HepG2 (cell line): ENCODE results near the gene SIX4. TPM values are rescaled to one million over a fixed set of nuclear protein-coding genes. Genes with fewer than 3 reads are reported as not detected.

Experiments used
- ATAC-seq: fragments of 200-7000 bp; cut with Tn5 transposase; 3 replicates; pipeline ENCODE4 v1.9.1; 2020; ENCODE audit warnings: mild to moderate bottlenecking, moderate library complexity
- BruUV-seq: library from RNA; stranded (reverse); fragments of 400-500 nt; replicated peaks from 2 replicates; lab custom pipeline; 2021; lab: Mats Ljungman, UMichigan
- CTCF ChIA-PET: fragments of 300-600 bp; formaldehyde crosslinking; extraction: SDS; loops from one replicate; lab custom pipeline; 2021; ENCODE audit warnings: low total read pairs, inconsistent platforms, low intra/inter-chr PET ratio; lab: Yijun Ruan, JAX
- POLR2A ChIA-PET: fragments of 350-600 bp; sonication (Branson Sonifier 250); formaldehyde crosslinking; loops from one replicate; lab custom pipeline; 2020; ENCODE audit warnings: antibody characterized with exemption, inconsistent platforms; lab: Yijun Ruan, JAX
- DNase-seq: peaks from one replicate; pipeline ENCODE4 v3.0.0-alpha.2; 2015; ENCODE audit warnings: low spot score
- FAIRE-seq: peaks from 3 replicates; lab custom pipeline; 2011; peaks lifted over from hg19 to GRCh38; lab: Jason Lieb, UNC
- H2AFZ ChIP-seq: one replicate; pipeline ENCODE4 v1.6.1; 2011; ENCODE audit warnings: low read length, inconsistent platforms
- H3K27ac ChIP-seq: fragments of 300-600 bp; 3 replicates; pipeline ENCODE4 v1.8.0; 2011; ENCODE audit warnings: mixed run types, mild to moderate bottlenecking, mixed read lengths, low read length, inconsistent platforms; ENCODE audit not compliant: insufficient read depth; ENCODE audit errors: extremely low read length
- H3K27me3 ChIP-seq, 2 experiments: fragments of 200-600 bp in 1 of 2; 2 replicates in 1 of 2; 3 replicates in 1 of 2; pipeline versions ENCODE4 v1.6.0 to v1.8.0; 2011; ENCODE audit warnings: low read length in 2 of 2, mild to moderate bottlenecking in 2 of 2, moderate library complexity in 2 of 2, inconsistent platforms in 1 of 2; ENCODE audit not compliant: insufficient read depth in 2 of 2, control insufficient read depth in 1 of 2
- H3K36me3 ChIP-seq, 2 experiments: fragments of 200-600 bp in 1 of 2; replicated peaks in 1 of 2; 2 replicates in 1 of 2; 3 replicates in 1 of 2; pipeline versions ENCODE4 v1.5.1 to v1.8.0; 2011; ENCODE audit warnings: low read length in 2 of 2, inconsistent platforms in 1 of 2; ENCODE audit not compliant: insufficient read depth in 2 of 2, control insufficient read depth in 1 of 2
- H3K4me1 ChIP-seq: 2 replicates; pipeline ENCODE4 v1.5.1; 2012; ENCODE audit warnings: low read length, inconsistent platforms; ENCODE audit not compliant: insufficient read depth
- H3K4me2 ChIP-seq: 2 replicates; pipeline ENCODE4 v1.6.0; 2011; ENCODE audit warnings: low read depth, low read length, inconsistent platforms
- H3K4me3 ChIP-seq, 3 experiments: fragments of 200-600 bp in 1 of 3; sonication (generic), shearing (Covaris generic) in 1 of 3; replicated peaks in 1 of 3; 2 replicates each; pipeline ENCODE4 v1.5.1; 2011 to 2016; ENCODE audit warnings: low read length in 3 of 3, inconsistent platforms in 2 of 3, low read depth in 2 of 3, mild to moderate bottlenecking in 2 of 3, control low read depth in 1 of 3, mixed read lengths in 1 of 3; ENCODE audit not compliant: insufficient read depth in 1 of 3
- H3K79me2 ChIP-seq: one replicate; pipeline ENCODE4 v1.6.1; 2011; ENCODE audit warnings: low read length, inconsistent platforms; ENCODE audit not compliant: insufficient read depth
- H3K9ac ChIP-seq: 2 replicates; pipeline ENCODE4 v1.6.0; 2011; ENCODE audit warnings: mild to moderate bottlenecking, low read depth, low read length, inconsistent platforms; ENCODE audit not compliant: insufficient read depth
- H3K9me3 ChIP-seq: 2 replicates; pipeline ENCODE4 v1.5.1; 2012; ENCODE audit warnings: mild to moderate bottlenecking, low read length
- H4K20me1 ChIP-seq: 2 replicates; pipeline ENCODE4 v1.6.0; 2011; ENCODE audit warnings: inconsistent platforms, mild to moderate bottlenecking, low read length, moderate library complexity; ENCODE audit not compliant: insufficient read depth
- ARNTL ChIP-seq: sonication (generic); formaldehyde crosslinking; IDR thresholded peaks from 2 replicates; pipeline ENCODE4 v1.4.0; 2020; ENCODE audit warnings: mild to moderate bottlenecking, missing genetic modification reagents
- CCDC6 ChIP-seq: sonication (generic); formaldehyde crosslinking; IDR thresholded peaks from 2 replicates; pipeline ENCODE4 v1.8.1; 2022; ENCODE audit warnings: mild to moderate bottlenecking, missing genetic modification reagents, moderate library complexity
- CHD4 ChIP-seq: fragments of 200-600 bp; sonication (generic); IDR thresholded peaks from 2 replicates; pipeline ENCODE4 v1.7.0; 2017; ENCODE audit warnings: mild to moderate bottlenecking, low read length, borderline replicate concordance
- HMG20B ChIP-seq: conservative IDR thresholded peaks from 2 replicates; pipeline ENCODE4 v1.6.1; 2016; ENCODE audit warnings: missing genetic modification reagents, missing compliant biosample characterization
- KDM5A ChIP-seq: fragments of 200-600 bp; sonication (generic); IDR thresholded peaks from 2 replicates; pipeline ENCODE4 v1.7.0; 2018; ENCODE audit warnings: antibody characterized with exemption, mild to moderate bottlenecking, low read length, borderline replicate concordance
- NCOA2 ChIP-seq: sonication (generic); formaldehyde crosslinking; IDR thresholded peaks from 2 replicates; pipeline ENCODE4 v1.8.0; 2022; ENCODE audit warnings: inconsistent platforms
- RFX5 ChIP-seq: IDR thresholded peaks from 2 replicates; pipeline ENCODE4 v1.6.1; 2011; ENCODE audit warnings: low read depth, low read length, improper control_type of control experiment
- RFXAP ChIP-seq: sonication (generic); formaldehyde crosslinking; IDR thresholded peaks from 2 replicates; pipeline ENCODE4 v1.4.0; 2020; ENCODE audit warnings: missing genetic modification reagents, borderline replicate concordance
- SALL1 ChIP-seq: sonication (generic); formaldehyde crosslinking; IDR thresholded peaks from 2 replicates; pipeline ENCODE4 v1.8.0; 2022; ENCODE audit warnings: mild to moderate bottlenecking, missing genetic modification reagents
- ZNF549 ChIP-seq: sonication (generic); formaldehyde crosslinking; IDR thresholded peaks from 2 replicates; pipeline ENCODE4 v1.5.0; 2020; ENCODE audit warnings: missing genetic modification reagents
- ZNF652 ChIP-seq: IDR thresholded peaks from 2 replicates; pipeline ENCODE4 v1.6.1; 2016; ENCODE audit warnings: low read depth, borderline replicate concordance
- in situ Hi-C: cut with HindIII; loops from 2 replicates; pipeline ENCODE4 v1.10.0; 2017; ENCODE audit warnings: low pct_unique_long_range_greater_than_20kb; ENCODE audit not compliant: extremely low pct_ligation_motif_present
- intact Hi-C: fragments of 100-400 bp; cut with micrococcal nuclease; formaldehyde crosslinking; loops from one replicate; pipeline ENCODE4 v1.10.0; 2022; ENCODE audit not compliant: unreplicated experiment
- polyA plus RNA-seq, 8 experiments: library from polyadenylated mRNA; depleted of rRNA in 3 of 8; stranded (reverse) in 7 of 8; unstranded in 1 of 8; fragments of >200 nt; fragmentation: Illumina TruSeq in 4 of 8; extraction: Trizol in 4 of 8; gene quantifications; 2 replicates each; pipeline versions ENCODE4 v1.2.1 to v1.2.3, GENCODE V29; 2011 to 2016; ENCODE audit warnings: low read depth in 4 of 8, missing spikeins in 1 of 8, mixed read lengths in 1 of 8; ENCODE audit not compliant: insufficient read depth in 1 of 8
- total RNA-seq, 5 experiments: library from RNA; depleted of rRNA; stranded (reverse); fragments of >200 nt; fragmentation: Illumina TruSeq; extraction: Trizol; gene quantifications; 2 replicates each; pipeline ENCODE4 v1.2.3, GENCODE V29; 2016; ENCODE audit warnings: low read depth in 1 of 5
- TF ChIP-seq, protein P1 (sequence below): sonication (generic); formaldehyde crosslinking; IDR thresholded peaks from 2 replicates; pipeline ENCODE4 v1.8.0; 2022; ENCODE audit warnings: missing genetic modification reagents, mild to moderate bottlenecking, borderline replicate concordance
- TF ChIP-seq, protein P2 (sequence below): IDR thresholded peaks from 2 replicates; pipeline ENCODE4 v1.6.1; 2016

The SIX4 gene
- total and polyA plus RNA-seq, 2 of the 13 experiments (the other 11 are each of a cell fraction or from before 2014, with no cell fraction given), result 5.0 to 6.0 TPM

DNA sequence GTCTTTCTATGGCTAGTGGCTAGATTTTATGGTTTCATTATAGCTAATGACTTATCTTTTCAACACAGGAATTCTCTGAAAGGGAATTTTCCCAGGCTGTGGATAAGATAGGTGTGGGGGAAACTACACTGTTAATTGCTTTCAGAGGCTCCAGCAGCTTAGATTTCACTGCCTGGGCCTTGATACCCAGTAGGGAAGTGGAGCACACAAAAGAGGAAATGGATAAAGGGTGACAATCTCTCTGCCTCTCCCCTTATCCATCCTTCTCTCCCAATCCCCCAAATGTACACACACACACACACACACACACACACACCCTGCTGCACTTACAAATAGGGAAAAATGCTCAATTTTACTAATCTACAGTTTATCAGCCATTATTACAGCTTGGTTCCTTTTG, 19.1 kb downstream of the SIX4 start:
- no peaks in the 10 kb centered on the region for H4K20me1 ChIP-seq
- H2AFZ ChIP-seq, result no peak overlapping the region
- no peak overlapping the region for H3K9ac ChIP-seq
- no TSS peak for BruUV-seq
- H3K27ac ChIP-seq, result no peak overlapping the region
- TF ChIP-seq SALL1 (no peak), HMG20B (no peak), NCOA2 (no peak), KDM5A (no peak), RFX5 (no peak), RFXAP (CRISPR knock-in tag) (no peak), CCDC6 (CRISPR knock-in tag) (no peak), ZNF652 (no peak), CHD4 (no peak), ZNF549 (CRISPR knock-in tag) (no peak), ARNTL (no peak)
- TF ChIP-seq, protein P1, sequence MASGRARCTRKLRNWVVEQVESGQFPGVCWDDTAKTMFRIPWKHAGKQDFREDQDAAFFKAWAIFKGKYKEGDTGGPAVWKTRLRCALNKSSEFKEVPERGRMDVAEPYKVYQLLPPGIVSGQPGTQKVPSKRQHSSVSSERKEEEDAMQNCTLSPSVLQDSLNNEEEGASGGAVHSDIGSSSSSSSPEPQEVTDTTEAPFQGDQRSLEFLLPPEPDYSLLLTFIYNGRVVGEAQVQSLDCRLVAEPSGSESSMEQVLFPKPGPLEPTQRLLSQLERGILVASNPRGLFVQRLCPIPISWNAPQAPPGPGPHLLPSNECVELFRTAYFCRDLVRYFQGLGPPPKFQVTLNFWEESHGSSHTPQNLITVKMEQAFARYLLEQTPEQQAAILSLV (CRISPR knock-in tag), result no peak
- TF ChIP-seq, protein P2, sequence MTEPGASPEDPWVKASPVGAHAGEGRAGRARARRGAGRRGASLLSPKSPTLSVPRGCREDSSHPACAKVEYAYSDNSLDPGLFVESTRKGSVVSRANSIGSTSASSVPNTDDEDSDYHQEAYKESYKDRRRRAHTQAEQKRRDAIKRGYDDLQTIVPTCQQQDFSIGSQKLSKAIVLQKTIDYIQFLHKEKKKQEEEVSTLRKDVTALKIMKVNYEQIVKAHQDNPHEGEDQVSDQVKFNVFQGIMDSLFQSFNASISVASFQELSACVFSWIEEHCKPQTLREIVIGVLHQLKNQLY, result no peak
- FAIRE-seq, result no peak
- POLR2A ChIA-PET, result no interaction called here
- H3K27me3 ChIP-seq, result no peaks in the 10 kb centered on the region
- H3K4me1 ChIP-seq, result no peaks in the 10 kb centered on the region
- no peak for DNase-seq
- ATAC-seq, result no peak
- CTCF ChIA-PET, result no interaction called here
- H3K4me3 ChIP-seq, result no peak overlapping the region
- intact Hi-C loops (no loop called here), in situ Hi-C loops (no loop called here)
- H3K9me3 ChIP-seq, result peaks cover 14% of the 10 kb centered on the region
- H3K4me2 ChIP-seq, result no peak overlapping the region
- no peaks in the 10 kb centered on the region for H3K36me3 ChIP-seq
- H3K79me2 ChIP-seq, result no peaks in the 10 kb centered on the region
